Measurements from ENCODE around the gene BCL11A. TPM values are rescaled to one million over a fixed set of nuclear protein-coding genes. Genes with fewer than 3 reads are reported as not detected.
A peak's percentile ranks its signal among the peaks of the same experiment; 100 is the strongest.

Gene BCL11A
- total RNA-seq, 6 experiments from 2014 or later, result 1.1 to 3.0 (median 1.9) TPM

DNA sequence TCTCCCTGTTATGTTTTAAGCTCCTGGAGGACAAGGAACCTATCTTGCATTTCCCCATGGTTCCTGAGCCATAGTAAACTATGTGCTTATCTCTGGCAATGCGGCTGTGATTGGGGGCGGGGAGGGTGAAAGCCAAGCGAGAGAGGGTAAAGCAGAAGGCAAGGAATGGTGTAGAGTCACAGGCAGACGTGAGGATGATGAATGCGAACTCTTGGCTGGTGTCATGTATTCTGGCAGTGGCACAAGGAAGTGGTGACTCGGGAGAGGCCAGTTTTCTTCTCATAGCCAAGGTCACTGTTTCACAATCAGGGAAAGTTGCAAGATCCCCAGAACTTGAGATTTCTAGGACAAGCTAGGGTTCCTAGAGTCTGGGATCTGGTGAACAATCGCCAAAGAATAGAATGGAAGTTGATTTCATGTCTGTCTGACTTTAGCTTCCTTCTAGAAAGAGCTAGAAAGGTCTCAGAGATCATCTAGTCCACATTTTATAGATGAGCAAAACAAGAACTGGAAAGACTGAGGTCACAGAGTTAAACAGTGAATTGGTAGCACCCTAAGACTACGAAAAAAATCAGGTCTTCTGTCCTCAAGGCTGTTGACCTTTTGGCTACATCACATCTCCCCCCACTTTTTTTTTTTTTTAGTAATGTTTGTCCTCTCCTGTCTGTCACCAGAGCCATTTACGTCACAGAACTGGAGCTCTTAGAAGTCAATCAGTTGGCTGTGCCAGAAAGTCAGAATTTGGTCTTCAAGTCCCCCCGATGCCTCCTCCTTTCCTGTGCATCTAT lies 137.0 kb downstream of the BCL11A start:
- peaks cover 5% of the 10 kb centered on the region; the same call in 1 of the 2 replicates for H3K27me3 Mint-ChIP-seq (ENCODE audit: insufficient read depth)
- H3K27ac Mint-ChIP-seq, result no peak overlapping the region
- peaks cover 21% of the 10 kb centered on the region for H3K9me3 Mint-ChIP-seq
- no peak overlapping the region for H3K4me3 Mint-ChIP-seq
- no peak for DNase-seq
- TF ChIP-seq, protein P1, sequence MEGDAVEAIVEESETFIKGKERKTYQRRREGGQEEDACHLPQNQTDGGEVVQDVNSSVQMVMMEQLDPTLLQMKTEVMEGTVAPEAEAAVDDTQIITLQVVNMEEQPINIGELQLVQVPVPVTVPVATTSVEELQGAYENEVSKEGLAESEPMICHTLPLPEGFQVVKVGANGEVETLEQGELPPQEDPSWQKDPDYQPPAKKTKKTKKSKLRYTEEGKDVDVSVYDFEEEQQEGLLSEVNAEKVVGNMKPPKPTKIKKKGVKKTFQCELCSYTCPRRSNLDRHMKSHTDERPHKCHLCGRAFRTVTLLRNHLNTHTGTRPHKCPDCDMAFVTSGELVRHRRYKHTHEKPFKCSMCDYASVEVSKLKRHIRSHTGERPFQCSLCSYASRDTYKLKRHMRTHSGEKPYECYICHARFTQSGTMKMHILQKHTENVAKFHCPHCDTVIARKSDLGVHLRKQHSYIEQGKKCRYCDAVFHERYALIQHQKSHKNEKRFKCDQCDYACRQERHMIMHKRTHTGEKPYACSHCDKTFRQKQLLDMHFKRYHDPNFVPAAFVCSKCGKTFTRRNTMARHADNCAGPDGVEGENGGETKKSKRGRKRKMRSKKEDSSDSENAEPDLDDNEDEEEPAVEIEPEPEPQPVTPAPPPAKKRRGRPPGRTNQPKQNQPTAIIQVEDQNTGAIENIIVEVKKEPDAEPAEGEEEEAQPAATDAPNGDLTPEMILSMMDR (IDR thresholded peaks at IDR 0.05), result no peak
- peaks cover 5% of the 10 kb centered on the region; the same call in 1 of the 2 replicates for H3K36me3 Mint-ChIP-seq (ENCODE audit: low read depth)
- H3K4me1 Mint-ChIP-seq (ENCODE audit: low read depth), result peaks cover 30% of the 10 kb centered on the region

DNA sequence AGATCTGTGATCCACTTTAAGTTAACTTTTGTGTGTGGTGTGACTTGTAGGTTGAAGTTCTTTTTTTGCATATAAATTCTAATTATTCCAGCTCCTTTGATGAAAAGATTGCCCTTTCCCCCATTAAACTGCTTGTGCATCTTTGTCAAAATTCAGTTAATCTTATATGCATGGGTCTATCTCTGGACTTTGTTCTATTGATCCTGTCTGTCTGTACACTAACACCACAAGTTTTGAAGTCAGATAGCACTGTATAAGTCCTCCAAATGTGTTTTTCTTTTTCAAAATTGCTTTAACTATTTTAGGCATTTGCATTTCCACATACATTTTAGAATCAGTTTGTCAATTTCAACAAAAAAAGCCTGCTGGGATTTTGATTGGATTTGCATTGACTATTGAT lies 137.6 kb downstream of the BCL11A start:
- Mint-ChIP-seq H3K4me1 (ENCODE audit: low read depth) (peaks cover 34% of the 10 kb centered on the region), H3K36me3 (ENCODE audit: low read depth) (peaks cover 5% of the 10 kb centered on the region; the same call in 1 of the 2 replicates), H3K4me3 (no peak overlapping the region), H3K27ac (no peak overlapping the region), H3K27me3 (ENCODE audit: insufficient read depth) (peaks cover 5% of the 10 kb centered on the region; the same call in 1 of the 2 replicates), H3K9me3 (peaks cover 21% of the 10 kb centered on the region)
- DNase-seq, result no peak
- TF ChIP-seq, protein P1 (IDR thresholded peaks at IDR 0.05), result no peak

DNA sequence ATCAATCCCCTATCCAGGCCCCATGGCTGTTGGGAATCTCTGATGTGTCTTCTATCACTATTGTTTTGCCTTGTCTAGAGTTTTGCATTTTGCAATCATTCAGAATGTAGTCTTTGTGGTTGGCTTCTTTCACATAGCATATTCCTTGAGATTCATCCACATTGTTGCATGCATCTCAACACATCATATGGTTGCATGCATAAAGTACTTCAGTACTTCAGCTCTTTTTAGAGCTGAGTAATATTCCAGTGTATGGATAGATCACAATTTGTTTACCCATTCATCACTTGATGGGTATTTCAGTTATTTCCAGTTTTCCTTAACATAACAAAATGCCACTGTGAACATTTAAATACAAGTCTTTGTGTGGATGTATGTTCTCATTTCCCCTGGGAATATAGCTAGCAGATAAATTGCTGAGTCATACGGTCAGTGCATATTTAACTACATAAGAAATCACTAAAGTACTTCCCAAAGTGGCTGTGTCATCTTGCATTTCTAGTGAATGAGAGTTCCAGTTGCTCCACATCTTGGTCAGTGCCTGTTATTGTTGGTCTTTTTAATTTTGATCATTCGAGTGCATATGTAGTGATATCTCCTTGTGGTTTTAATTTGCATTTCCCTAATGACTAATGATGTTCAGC lies 138.8 kb downstream of the BCL11A start:
- Mint-ChIP-seq H3K4me3 (no peak overlapping the region), H3K36me3 (ENCODE audit: low read depth) (peaks cover 5% of the 10 kb centered on the region; the same call in 1 of the 2 replicates), H3K4me1 (ENCODE audit: low read depth) (peaks cover 34% of the 10 kb centered on the region), H3K9me3 (peaks cover 21% of the 10 kb centered on the region), H3K27me3 (ENCODE audit: insufficient read depth) (peaks cover 3% of the 10 kb centered on the region; the same call in 1 of the 2 replicates), H3K27ac (peak overlapping the region; percentile 63)
- TF ChIP-seq, protein P1 (IDR thresholded peaks at IDR 0.05), result no peak
- DNase-seq, result peak; percentile 83

DNA sequence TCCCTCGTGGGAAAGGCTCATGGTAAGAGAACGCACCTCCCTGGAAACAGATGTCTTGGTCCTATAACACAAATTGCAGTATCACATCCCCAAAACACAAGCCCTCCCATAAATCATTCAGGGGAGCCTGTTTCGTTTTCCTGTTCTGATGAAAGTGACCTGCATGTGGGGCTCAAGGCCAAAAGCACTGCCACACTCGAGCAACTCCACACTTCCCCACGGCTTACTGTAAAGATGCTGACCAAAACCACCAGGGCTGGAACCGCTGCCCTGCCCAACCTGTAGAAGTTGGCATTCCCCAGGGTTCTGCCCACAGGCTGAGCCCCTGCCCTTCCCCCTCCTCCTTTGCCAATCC lies 139.7 kb downstream of the BCL11A start:
- peaks cover 34% of the 10 kb centered on the region for H3K4me1 Mint-ChIP-seq (ENCODE audit: low read depth)
- H3K9me3 Mint-ChIP-seq, result peaks cover 21% of the 10 kb centered on the region
- peaks cover 5% of the 10 kb centered on the region; the same call in 1 of the 2 replicates for H3K36me3 Mint-ChIP-seq (ENCODE audit: low read depth)
- TF ChIP-seq, protein P1 (IDR thresholded peaks at IDR 0.05), result no peak
- H3K27me3 Mint-ChIP-seq (ENCODE audit: insufficient read depth), result peaks cover 2% of the 10 kb centered on the region
- H3K4me3 Mint-ChIP-seq, result no peak overlapping the region
- peak overlapping the region; percentile 63; the same call in 1 of the 2 replicates for H3K27ac Mint-ChIP-seq
- no peak for DNase-seq

DNA sequence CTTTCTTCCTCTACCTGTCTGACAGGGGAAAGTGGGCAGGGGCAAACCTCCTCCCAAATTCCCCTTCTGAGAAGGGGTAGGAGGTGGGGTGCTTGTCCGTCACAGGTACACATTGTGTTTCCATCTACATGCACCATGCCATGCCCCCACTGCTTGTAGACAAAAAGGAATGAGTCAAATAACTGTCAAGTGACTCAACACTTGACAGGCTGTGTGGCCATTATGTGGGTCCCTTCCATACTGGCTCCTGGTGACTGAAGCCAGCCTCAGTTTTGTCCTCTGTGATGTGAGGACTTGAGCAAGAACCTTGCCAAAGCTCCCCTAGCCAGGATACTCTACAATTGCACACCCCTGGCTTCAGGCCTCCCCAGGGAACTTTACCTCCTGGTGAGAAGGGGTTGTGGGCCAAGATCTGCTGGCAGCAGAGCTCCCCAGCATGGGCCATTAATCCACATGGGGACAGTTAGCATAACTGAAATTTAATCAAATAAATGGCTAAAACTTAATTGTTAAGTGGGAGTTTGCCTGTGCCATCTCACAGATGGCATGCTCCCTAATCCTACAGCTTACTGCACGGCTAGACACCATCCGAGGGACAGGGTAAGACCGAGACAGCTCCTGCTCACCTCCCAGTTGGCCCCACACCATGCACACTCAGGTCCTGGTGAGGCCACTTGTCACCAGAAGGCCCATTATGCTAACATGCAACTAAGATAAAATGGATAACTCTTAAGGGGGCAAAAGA lies 140.2 kb downstream of the BCL11A start:
- H3K9me3 Mint-ChIP-seq, result peaks cover 21% of the 10 kb centered on the region
- H3K27me3 Mint-ChIP-seq (ENCODE audit: insufficient read depth), result peaks cover 2% of the 10 kb centered on the region
- peaks cover 34% of the 10 kb centered on the region for H3K4me1 Mint-ChIP-seq (ENCODE audit: low read depth)
- peaks cover 5% of the 10 kb centered on the region; the same call in 1 of the 2 replicates for H3K36me3 Mint-ChIP-seq (ENCODE audit: low read depth)
- TF ChIP-seq, protein P1 (IDR thresholded peaks at IDR 0.05), result no peak
- no peak overlapping the region for H3K4me3 Mint-ChIP-seq
- DNase-seq, result no peak
- no peak overlapping the region for H3K27ac Mint-ChIP-seq
